Gastrocnemius medialis (tissue), 4 donors: ENCODE data around the gene P2RX5. TPM values are rescaled to one million over a fixed set of nuclear protein-coding genes. Genes with fewer than 3 reads are reported as not detected.
A peak's percentile ranks its signal among the peaks of the same experiment; 100 is the strongest.
"Not testable (repeated sequence)": the region's sequence is repeated elsewhere in the genome, so short reads cannot be mapped to it uniquely, and the experiment has no call there.

ENCODE experiments used
- ATAC-seq, 2 donors: fragments of 150-250 bp; one replicate each; pipeline ENCODE4 v1.9.1; 2016
- DNase-seq, 2 donors: peaks; one replicate each; pipeline ENCODE4 v3.0.0-alpha.2; 2019
- H3K27ac ChIP-seq, 4 donors: fragments of 200-600 bp; sonication (generic); 1 replicate in 1 of 4; 2 replicates in 3 of 4; pipeline ENCODE4 v1.5.1; 2016 to 2018; ENCODE audit warnings: mild to moderate bottlenecking in 2 of 4, moderate library complexity in 1 of 4
- H3K27me3 ChIP-seq, 3 donors: fragments of 200-600 bp; sonication (generic) in 2 of 3; 1 replicate in 1 of 3; 2 replicates in 2 of 3; pipeline versions ENCODE4 v1.5.1 to v1.6.0; 2016 to 2019; ENCODE audit warnings: mild to moderate bottlenecking in 1 of 3, moderate library complexity in 1 of 3
- H3K36me3 ChIP-seq, 2 donors: fragments of 200-600 bp; sonication (generic) in 1 of 2; one replicate each; pipeline ENCODE4 v1.5.1; 2017 to 2018
- H3K4me1 ChIP-seq, 2 donors: fragments of 200-600 bp; sonication (generic) in 1 of 2; one replicate each; pipeline ENCODE4 v1.5.1; 2016 to 2017; ENCODE audit warnings: mild to moderate bottlenecking in 2 of 2
- H3K4me3 ChIP-seq, 4 donors: fragments of 200-600 bp; sonication (generic) in 3 of 4; 1 replicate in 1 of 4; 2 replicates in 3 of 4; pipeline ENCODE4 v1.5.1; 2016 to 2019; ENCODE audit warnings: mild to moderate bottlenecking in 2 of 4
- H3K9me3 ChIP-seq, 3 donors: fragments of 200-600 bp; sonication (generic) in 2 of 3; 1 replicate in 1 of 3; 2 replicates in 2 of 3; pipeline ENCODE4 v1.5.1; 2016 to 2019
- CTCF ChIP-seq, 5 experiments: fragments of 450-650 bp in 3 of 5; fragments of 200-600 bp in 2 of 5; sonication (generic) in 2 of 5; IDR thresholded peaks in 4 of 5; conservative IDR thresholded peaks in 1 of 5; 1 replicate in 4 of 5; 2 replicates in 1 of 5; pipeline ENCODE4 v1.5.1; 2016 to 2019; ENCODE audit warnings: antibody characterized with exemption in 5 of 5, mild to moderate bottlenecking in 3 of 5, moderate library complexity in 3 of 5
- POLR2A ChIP-seq, 2 donors: fragments of 450-650 bp; IDR thresholded peaks; one replicate each; pipeline ENCODE4 v1.6.1; 2017; ENCODE audit warnings: antibody characterized with exemption in 2 of 2, mild to moderate bottlenecking in 2 of 2, moderate library complexity in 2 of 2
- in situ Hi-C, 4 donors: fragments of 200-750 bp; cut with MboI; loops; one replicate each; pipeline versions ENCODE4 v1.15.0 to v1.8.0; 2017; ENCODE audit warnings: low sequenced_read_pairs in 4 of 4
- intact Hi-C: fragments of 100-400 bp; cut with DNase I; formaldehyde crosslinking; loops from one replicate; pipeline ENCODE4 v1.15.1; 2023; ENCODE audit warnings: low total_unique reads
- total RNA-seq, 4 donors: library from RNA; depleted of rRNA; stranded (reverse); fragments of >200 nt; gene quantifications; one replicate each; pipeline versions ENCODE4 v1.1.0 to v1.2.3, GENCODE V29; 2016

Gene P2RX5
- total RNA-seq, 4 donors from 2014 or later = 12.3 to 52.9 (median 30.2) TPM

GRCh38 chr17:3710951-3711383 lies 15.0 kb upstream of the P2RX5 start:
- peak in 1 of 2 donors; percentile 68 for ATAC-seq

GRCh38 chr17:3708366-3708765 lies 12.4 kb upstream of the P2RX5 start:
- TF ChIP-seq CTCF (IDR thresholded peaks at IDR 0.05 in 4 of 5, conservative IDR thresholded peaks at IDR 0.05 in 1 of 5) (no peak), POLR2A (IDR thresholded peaks at IDR 0.05) (no peak)
- Histone ChIP-seq H3K27ac (no peak overlapping the region), H3K36me3 (peaks cover 0 to 18% of the 10 kb centered on the region in 2 donors), H3K27me3 (no peaks in the 10 kb centered on the region), H3K4me1 (peaks cover 0 to 8% of the 10 kb centered on the region in 2 donors), H3K4me3 (no peak overlapping the region), H3K9me3 (no peaks in the 10 kb centered on the region)
- in situ Hi-C loops (no loop called here), intact Hi-C loops (no loop called here)
- ATAC-seq (no peak), DNase-seq (no peak)

More at GRCh38 chr17:3710951-3711383, 15.0 kb upstream of the P2RX5 start:
- TF ChIP-seq POLR2A (IDR thresholded peaks at IDR 0.05) = no peak
- in situ Hi-C loops (no loop called here), intact Hi-C loops (no loop called here)
- Histone ChIP-seq H3K9me3 (no peaks in the 10 kb centered on the region), H3K36me3 (peaks cover 0 to 41% of the 10 kb centered on the region in 2 donors), H3K27ac (no peak overlapping the region), H3K4me1 (peaks cover 0 to 3% of the 10 kb centered on the region in 2 donors), H3K4me3 (no peak overlapping the region), H3K27me3 (no peaks in the 10 kb centered on the region)
- no peak for DNase-seq

- H3K4me3 ChIP-seq, in situ Hi-C loops, DNase-seq, H3K36me3 ChIP-seq, intact Hi-C loops, H3K9me3 ChIP-seq, H3K4me1 ChIP-seq, H3K27me3 ChIP-seq: not testable (repeated sequence)
- ATAC-seq = peak; percentile 70 to 75
- H3K27ac ChIP-seq = peak overlapping the region in 3 of 4 donors; percentile 30 to 52 (median 48)
Observed at GRCh38 chr17:3705718-3705984, 9.7 kb upstream of the P2RX5 start.

- H3K9me3 ChIP-seq = no peaks in the 10 kb centered on the region
- in situ Hi-C loops = no loop called here
- peak overlapping the region in 3 of 4 donors; percentile 30 to 52 (median 48) for H3K27ac ChIP-seq
- peaks cover 0 to 6% of the 10 kb centered on the region in 2 donors for H3K36me3 ChIP-seq
- ATAC-seq (peak; percentile 38 to 41), DNase-seq (no peak)
- H3K4me3 ChIP-seq = no peak overlapping the region
- peak in 1 of 2 donors; percentile 6 for TF ChIP-seq POLR2A (IDR thresholded peaks at IDR 0.05)
- TF ChIP-seq CTCF (IDR thresholded peaks at IDR 0.05 in 4 of 5, conservative IDR thresholded peaks at IDR 0.05 in 1 of 5) = no peak
- intact Hi-C loops = no loop called here
- H3K4me1 ChIP-seq = peaks cover 0 to 5% of the 10 kb centered on the region in 2 donors
- H3K27me3 ChIP-seq = no peaks in the 10 kb centered on the region
Observed at GRCh38 chr17:3704931-3705717, 9.2 kb upstream of the P2RX5 start.

GRCh38 chr17:3702041-3702539 lies 6.1 kb upstream of the P2RX5 start:
- H3K27me3 ChIP-seq, intact Hi-C loops: not testable (repeated sequence)

GRCh38 chr17:3699951-3700350 lies 4.0 kb upstream of the P2RX5 start:
- no peak for TF ChIP-seq POLR2A (IDR thresholded peaks at IDR 0.05)
- no peak for TF ChIP-seq CTCF (IDR thresholded peaks at IDR 0.05 in 4 of 5, conservative IDR thresholded peaks at IDR 0.05 in 1 of 5)
- H3K27ac ChIP-seq = no peak overlapping the region
- no peaks in the 10 kb centered on the region for H3K9me3 ChIP-seq
- in situ Hi-C loops = no loop called here
- H3K4me1 ChIP-seq = peaks cover 3 to 8% of the 10 kb centered on the region in 2 donors
- no peak overlapping the region for H3K4me3 ChIP-seq
- intact Hi-C loops = no loop called here
- no peak for ATAC-seq
- peaks cover 0 to 4% (median 0%) of the 10 kb centered on the region in 3 donors for H3K27me3 ChIP-seq
- no peak for DNase-seq
- H3K36me3 ChIP-seq = peaks cover 0 to 6% of the 10 kb centered on the region in 2 donors

More at GRCh38 chr17:3702041-3702539, 6.1 kb upstream of the P2RX5 start:
- in situ Hi-C loops, H3K4me3 ChIP-seq, H3K36me3 ChIP-seq, DNase-seq, H3K27ac ChIP-seq, H3K4me1 ChIP-seq, ATAC-seq, H3K9me3 ChIP-seq: not testable (repeated sequence)
